Measurements from ENCODE around the gene CRADD.
"Not testable (repeated sequence)": the region's sequence is repeated elsewhere in the genome, so short reads cannot be mapped to it uniquely, and the experiment has no call there.

Gene CRADD

DNA sequence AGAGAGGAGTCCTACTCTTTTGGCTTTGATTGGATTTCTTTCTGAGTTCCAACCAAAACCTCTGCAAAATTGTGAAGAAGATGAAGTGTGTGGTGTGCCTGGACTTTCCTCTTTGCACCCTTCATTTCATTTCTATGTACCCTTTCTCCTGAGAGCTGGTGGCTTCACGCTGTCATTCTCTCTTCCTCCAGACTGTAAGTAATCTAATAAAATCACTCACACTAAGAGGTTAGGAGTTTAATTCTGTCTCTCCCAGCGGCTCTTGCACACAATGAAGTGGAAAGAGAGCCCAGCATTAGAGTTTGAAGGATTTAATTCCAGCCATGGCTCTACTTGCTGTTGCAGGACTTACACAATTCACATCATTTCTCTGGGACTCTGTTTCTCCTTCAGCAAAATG, 37.8 kb upstream of the CRADD start:
- TF ChIP-seq, protein P1, sequence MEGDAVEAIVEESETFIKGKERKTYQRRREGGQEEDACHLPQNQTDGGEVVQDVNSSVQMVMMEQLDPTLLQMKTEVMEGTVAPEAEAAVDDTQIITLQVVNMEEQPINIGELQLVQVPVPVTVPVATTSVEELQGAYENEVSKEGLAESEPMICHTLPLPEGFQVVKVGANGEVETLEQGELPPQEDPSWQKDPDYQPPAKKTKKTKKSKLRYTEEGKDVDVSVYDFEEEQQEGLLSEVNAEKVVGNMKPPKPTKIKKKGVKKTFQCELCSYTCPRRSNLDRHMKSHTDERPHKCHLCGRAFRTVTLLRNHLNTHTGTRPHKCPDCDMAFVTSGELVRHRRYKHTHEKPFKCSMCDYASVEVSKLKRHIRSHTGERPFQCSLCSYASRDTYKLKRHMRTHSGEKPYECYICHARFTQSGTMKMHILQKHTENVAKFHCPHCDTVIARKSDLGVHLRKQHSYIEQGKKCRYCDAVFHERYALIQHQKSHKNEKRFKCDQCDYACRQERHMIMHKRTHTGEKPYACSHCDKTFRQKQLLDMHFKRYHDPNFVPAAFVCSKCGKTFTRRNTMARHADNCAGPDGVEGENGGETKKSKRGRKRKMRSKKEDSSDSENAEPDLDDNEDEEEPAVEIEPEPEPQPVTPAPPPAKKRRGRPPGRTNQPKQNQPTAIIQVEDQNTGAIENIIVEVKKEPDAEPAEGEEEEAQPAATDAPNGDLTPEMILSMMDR (conservative IDR thresholded peaks at IDR 0.05; ENCODE audit: low read depth): no peak
- H3K27ac ChIP-seq: no peak overlapping the region
- POLR2A ChIA-PET (ENCODE audit: low non-redundant PET): no interaction called here
- DNase-seq (ENCODE audit: low spot score): no peak
- CTCF ChIA-PET: interaction anchor here (0.6 kb wide), 1 partner anchor 28 kb away, joined by 3 read pairs; no protein-coding TSS in a partner anchor

GRCh38 chr12:93641380-93641779, 35.8 kb upstream of the CRADD start:
- CTCF ChIA-PET; H3K27ac ChIP-seq; POLR2A ChIA-PET (ENCODE audit: low non-redundant PET); DNase-seq (ENCODE audit: low spot score): not testable (repeated sequence)

DNA sequence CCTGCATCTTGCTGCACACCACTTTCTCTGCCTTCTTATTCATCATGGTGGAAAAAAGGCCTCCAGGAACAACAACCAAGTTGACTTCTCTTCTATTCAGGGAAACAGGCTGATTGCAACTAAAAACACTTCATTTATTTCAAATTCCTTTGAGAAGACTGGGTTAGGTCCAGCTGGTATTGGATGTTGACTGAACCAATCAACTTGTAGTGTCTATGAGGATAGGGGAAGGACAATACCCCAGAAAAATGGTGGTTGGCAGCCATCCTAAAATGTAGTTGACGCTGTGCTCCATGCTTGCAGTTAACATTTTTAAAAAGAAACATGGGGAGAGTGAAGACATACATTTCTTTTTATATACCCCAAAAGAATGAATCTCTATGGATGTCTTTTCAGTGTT, 34.4 kb upstream of the CRADD start:
- CTCF ChIA-PET: no interaction called here
- no peak overlapping the region for H3K27ac ChIP-seq
- POLR2A ChIA-PET (ENCODE audit: low non-redundant PET): no interaction called here
- TF ChIP-seq, protein P1 (conservative IDR thresholded peaks at IDR 0.05; ENCODE audit: low read depth): no peak
- DNase-seq (ENCODE audit: low spot score): no peak

DNA sequence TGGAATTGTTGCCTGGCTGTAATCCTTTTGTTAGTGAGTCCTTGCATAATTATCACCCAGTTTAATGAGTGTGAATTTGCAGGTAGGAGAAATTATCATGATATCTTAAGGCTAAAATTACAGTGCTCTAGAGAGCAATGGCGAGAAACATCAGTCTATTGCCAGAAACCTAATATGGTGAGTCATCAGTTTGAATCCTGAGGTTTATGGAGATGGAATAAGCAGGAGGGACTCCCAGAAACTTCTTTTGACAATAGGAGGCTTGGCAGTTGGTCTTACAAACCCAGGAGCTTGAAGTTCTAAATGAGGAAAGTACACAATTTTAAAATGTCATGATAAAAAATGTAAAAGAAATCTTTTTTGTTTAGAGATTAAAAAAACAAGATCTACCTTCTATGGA, 31.5 kb upstream of the CRADD start:
- no peak overlapping the region for H3K27ac ChIP-seq
- CTCF ChIA-PET: interaction anchor here (1.1 kb wide), 1 partner anchor 8 kb away, joined by 3 read pairs; no protein-coding TSS in a partner anchor
- TF ChIP-seq, protein P1 (conservative IDR thresholded peaks at IDR 0.05; ENCODE audit: low read depth): no peak
- POLR2A ChIA-PET (ENCODE audit: low non-redundant PET): no interaction called here
- DNase-seq (ENCODE audit: low spot score): peak; percentile 20

DNA sequence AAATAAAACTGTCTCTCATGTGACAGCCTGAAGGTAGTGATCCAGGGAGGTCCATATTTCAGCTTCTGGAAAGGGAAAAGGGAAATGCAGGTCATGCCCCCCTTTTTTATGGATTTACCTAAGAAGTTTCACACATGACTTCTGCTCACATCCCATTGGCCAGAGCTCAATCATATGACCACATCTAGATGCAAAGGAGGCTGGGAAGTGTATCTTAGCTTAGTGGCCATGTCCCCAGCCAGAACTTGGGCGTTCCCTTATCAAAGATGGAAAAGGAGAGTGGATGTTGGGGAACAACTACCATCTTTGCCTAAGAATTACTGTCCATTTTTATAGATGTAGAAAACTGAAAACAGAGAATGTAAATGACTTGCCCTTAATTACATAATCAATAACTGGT, 26.5 kb upstream of the CRADD start:
- ChIA-PET POLR2A (ENCODE audit: low non-redundant PET) (no interaction called here), CTCF (interaction anchor here (0.7 kb wide), 1 partner anchor 61 kb away, joined by 3 read pairs; no protein-coding TSS in a partner anchor)
- TF ChIP-seq, protein P1 (conservative IDR thresholded peaks at IDR 0.05; ENCODE audit: low read depth): no peak
- DNase-seq (ENCODE audit: low spot score): no peak
- H3K27ac ChIP-seq: no peak overlapping the region

GRCh38 chr12:93653079-93653478, 24.1 kb upstream of the CRADD start:
- TF ChIP-seq, protein P1 (conservative IDR thresholded peaks at IDR 0.05; ENCODE audit: low read depth): no peak
- DNase-seq (ENCODE audit: low spot score): no peak
- no peak overlapping the region for H3K27ac ChIP-seq
- ChIA-PET POLR2A (ENCODE audit: low non-redundant PET) (no interaction called here), CTCF (no interaction called here)

- TF ChIP-seq, protein P1 (conservative IDR thresholded peaks at IDR 0.05; ENCODE audit: low read depth): no peak
- POLR2A ChIA-PET (ENCODE audit: low non-redundant PET): no interaction called here
- DNase-seq (ENCODE audit: low spot score): no peak
- CTCF ChIA-PET: no interaction called here
- no peak overlapping the region for H3K27ac ChIP-seq
Measured at GRCh38 chr12:93653712-93654111, 23.5 kb upstream of the CRADD start.
